Measurements from ENCODE around the gene IRGM. TPM values are rescaled to one million over a fixed set of nuclear protein-coding genes. Genes with fewer than 3 reads are reported as not detected.

IRGM gene
- total RNA-seq, 1 donor from 2014 or later, result not detected

DNA sequence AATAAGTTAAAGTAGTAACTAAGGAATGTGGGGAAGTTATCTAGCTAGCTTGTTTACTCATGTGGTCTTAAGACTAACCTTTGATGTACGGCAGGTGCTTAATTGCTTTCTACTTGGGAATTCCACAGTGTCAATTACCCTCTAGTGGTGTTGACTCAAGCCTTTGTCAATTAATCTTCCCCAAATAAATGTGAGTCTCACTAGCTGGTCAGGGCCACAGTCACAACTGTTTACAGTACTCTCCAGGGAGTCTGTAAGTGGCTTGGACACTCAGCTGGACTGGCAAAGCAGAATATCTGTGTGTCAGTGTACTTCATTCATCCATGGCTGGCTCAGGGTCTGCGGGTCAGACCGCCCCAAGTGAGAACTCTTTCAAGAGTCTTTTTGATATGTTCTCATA is 37.0 kb upstream of the IRGM start:
- Histone ChIP-seq H2AFZ (replicated peaks) (no peak overlapping the region), H3F3A (ENCODE audit: low read depth) (no peaks in the 10 kb centered on the region), H3K27ac (no peak overlapping the region), H3K9me3 (ENCODE audit: low read depth) (no peaks in the 10 kb centered on the region), H3K4me2 (no peak overlapping the region), H4K20me1 (ENCODE audit: low read depth) (no peaks in the 10 kb centered on the region), H3K4me3 (no peak overlapping the region), H3K4me1 (no peaks in the 10 kb centered on the region), H3K79me2 (ENCODE audit: low read depth) (no peaks in the 10 kb centered on the region), H3K27me3 (no peaks in the 10 kb centered on the region), H3K36me3 (no peaks in the 10 kb centered on the region), H3K9ac (no peak overlapping the region)
- Mint-ChIP-seq H3K9me3 (no peaks in the 10 kb centered on the region), H3K27me3 (ENCODE audit: insufficient read depth, low read depth) (no peaks in the 10 kb centered on the region), H3K4me3 (no peak overlapping the region), H3K27ac (no peak overlapping the region), H3K36me3 (no peaks in the 10 kb centered on the region), H3K4me1 (no peaks in the 10 kb centered on the region)
- DNase-seq (ENCODE audit: low spot score), result no peak
- TF ChIP-seq EZH2phosphoT487 (IDR thresholded peaks at IDR 0.05), result no peak
- TF ChIP-seq, protein P1, sequence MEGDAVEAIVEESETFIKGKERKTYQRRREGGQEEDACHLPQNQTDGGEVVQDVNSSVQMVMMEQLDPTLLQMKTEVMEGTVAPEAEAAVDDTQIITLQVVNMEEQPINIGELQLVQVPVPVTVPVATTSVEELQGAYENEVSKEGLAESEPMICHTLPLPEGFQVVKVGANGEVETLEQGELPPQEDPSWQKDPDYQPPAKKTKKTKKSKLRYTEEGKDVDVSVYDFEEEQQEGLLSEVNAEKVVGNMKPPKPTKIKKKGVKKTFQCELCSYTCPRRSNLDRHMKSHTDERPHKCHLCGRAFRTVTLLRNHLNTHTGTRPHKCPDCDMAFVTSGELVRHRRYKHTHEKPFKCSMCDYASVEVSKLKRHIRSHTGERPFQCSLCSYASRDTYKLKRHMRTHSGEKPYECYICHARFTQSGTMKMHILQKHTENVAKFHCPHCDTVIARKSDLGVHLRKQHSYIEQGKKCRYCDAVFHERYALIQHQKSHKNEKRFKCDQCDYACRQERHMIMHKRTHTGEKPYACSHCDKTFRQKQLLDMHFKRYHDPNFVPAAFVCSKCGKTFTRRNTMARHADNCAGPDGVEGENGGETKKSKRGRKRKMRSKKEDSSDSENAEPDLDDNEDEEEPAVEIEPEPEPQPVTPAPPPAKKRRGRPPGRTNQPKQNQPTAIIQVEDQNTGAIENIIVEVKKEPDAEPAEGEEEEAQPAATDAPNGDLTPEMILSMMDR (IDR thresholded peaks at IDR 0.05), result no peak
- TF ChIP-seq EZH2 (IDR thresholded peaks at IDR 0.05), result no peak

DNA sequence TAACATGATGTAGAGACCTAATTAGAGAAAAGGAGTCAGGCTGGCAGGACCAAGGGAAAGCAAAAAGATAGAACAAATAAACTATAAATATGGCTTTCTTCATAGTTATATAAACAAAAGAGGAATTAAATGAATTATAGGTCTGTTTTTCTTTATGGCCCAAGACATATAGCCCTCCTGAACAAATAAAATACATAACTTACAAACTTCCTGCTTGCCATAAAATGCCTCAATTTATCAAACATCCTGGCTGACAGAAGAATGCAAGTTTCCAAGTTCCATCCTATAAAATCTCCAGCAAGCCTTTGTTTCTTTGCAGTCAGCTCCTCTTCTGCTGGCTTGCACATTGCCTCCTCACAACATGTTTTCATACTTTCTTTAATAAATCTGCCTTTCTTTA is 31.3 kb upstream of the IRGM start:
- Mint-ChIP-seq H3K4me3 (no peak overlapping the region), H3K27me3 (ENCODE audit: insufficient read depth, low read depth) (no peaks in the 10 kb centered on the region)

DNA sequence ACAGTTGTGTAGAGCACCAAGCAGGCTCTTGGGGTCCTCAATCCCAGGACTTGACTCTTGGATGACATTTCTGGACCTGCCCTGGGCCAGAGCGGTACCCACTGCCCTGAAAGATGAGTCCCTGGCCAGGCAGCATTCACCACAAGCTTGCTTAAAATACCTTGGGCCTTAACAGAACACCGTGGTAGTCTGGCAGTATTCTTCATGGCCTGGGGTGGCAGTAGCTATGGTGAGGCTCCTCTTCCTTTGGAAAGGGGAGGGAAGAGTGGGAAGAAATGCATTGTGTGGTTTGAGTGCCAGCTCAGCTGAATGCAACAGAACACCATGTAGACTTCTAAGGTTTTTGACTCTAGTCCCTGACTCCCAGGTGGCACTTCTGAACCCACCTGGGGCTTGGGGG is 29.4 kb upstream of the IRGM start:
- H3K36me3 Mint-ChIP-seq, result no peaks in the 10 kb centered on the region
- no peak overlapping the region for H3K4me3 Mint-ChIP-seq
- no peaks in the 10 kb centered on the region for H3K36me3 ChIP-seq
- H3K4me1 Mint-ChIP-seq, result no peaks in the 10 kb centered on the region
- no peak overlapping the region for H3K27ac Mint-ChIP-seq
- H3K79me2 ChIP-seq (ENCODE audit: low read depth), result no peaks in the 10 kb centered on the region
- no peaks in the 10 kb centered on the region for H3K27me3 ChIP-seq
- no peaks in the 10 kb centered on the region for H4K20me1 ChIP-seq (ENCODE audit: low read depth)
- no peak overlapping the region for H3K4me2 ChIP-seq
- H3K27me3 Mint-ChIP-seq (ENCODE audit: insufficient read depth, low read depth), result no peaks in the 10 kb centered on the region
- peaks cover 16% of the 10 kb centered on the region for H3K9me3 Mint-ChIP-seq
- TF ChIP-seq EZH2phosphoT487 (IDR thresholded peaks at IDR 0.05), result no peak
- TF ChIP-seq, protein P1 (IDR thresholded peaks at IDR 0.05), result no peak
- no peak for TF ChIP-seq EZH2 (IDR thresholded peaks at IDR 0.05)
- H3K4me1 ChIP-seq, result no peaks in the 10 kb centered on the region
- H3K27ac ChIP-seq, result no peak overlapping the region
- H3K4me3 ChIP-seq, result no peak overlapping the region
- H2AFZ ChIP-seq (replicated peaks), result no peak overlapping the region
- H3F3A ChIP-seq (ENCODE audit: low read depth), result no peaks in the 10 kb centered on the region
- no peak for DNase-seq (ENCODE audit: low spot score)
- no peak overlapping the region for H3K9ac ChIP-seq
- no peaks in the 10 kb centered on the region for H3K9me3 ChIP-seq (ENCODE audit: low read depth)

More for the DNA sequence above, 31.3 kb upstream of the IRGM start:
- Histone ChIP-seq H3K4me1 (no peaks in the 10 kb centered on the region), H3K27me3 (no peaks in the 10 kb centered on the region), H2AFZ (replicated peaks) (no peak overlapping the region), H3K9me3 (ENCODE audit: low read depth) (no peaks in the 10 kb centered on the region), H3K9ac (no peak overlapping the region), H4K20me1 (ENCODE audit: low read depth) (no peaks in the 10 kb centered on the region), H3K36me3 (no peaks in the 10 kb centered on the region), H3K27ac (no peak overlapping the region), H3K79me2 (ENCODE audit: low read depth) (no peaks in the 10 kb centered on the region), H3K4me2 (no peak overlapping the region), H3F3A (ENCODE audit: low read depth) (no peaks in the 10 kb centered on the region), H3K4me3 (no peak overlapping the region)
- DNase-seq (ENCODE audit: low spot score), result no peak
- Mint-ChIP-seq H3K4me1 (no peaks in the 10 kb centered on the region), H3K27ac (no peak overlapping the region), H3K9me3 (peaks cover 8% of the 10 kb centered on the region), H3K36me3 (no peaks in the 10 kb centered on the region)
- TF ChIP-seq EZH2phosphoT487 (IDR thresholded peaks at IDR 0.05) (no peak), EZH2 (IDR thresholded peaks at IDR 0.05) (no peak)
- TF ChIP-seq, protein P1 (IDR thresholded peaks at IDR 0.05), result no peak
